GM12864 (cell line): ENCODE measurements around the gene FBXW12.

Experiments
- DNase-seq: peaks from one replicate; pipeline ENCODE4 v3.0.0-alpha.2; 2011; ENCODE audit warnings: low read depth
- H3K4me3 ChIP-seq: 2 replicates; pipeline ENCODE4 v1.5.1; 2011; ENCODE audit warnings: mild to moderate bottlenecking, low read depth, low read length, control low read depth
- CTCF ChIP-seq: IDR thresholded peaks from 2 replicates; pipeline ENCODE4 v1.5.1; 2011; ENCODE audit warnings: low read depth, mild to moderate bottlenecking, moderate library complexity, low read length, control low read depth, inconsistent platforms; ENCODE audit errors: missing control alignments

Gene FBXW12

GRCh38 chr3:48436855-48437254, 64.8 kb downstream of the FBXW12 start:
- no peak overlapping the region for H3K4me3 ChIP-seq
- no peak for DNase-seq
- TF ChIP-seq CTCF, result no peak

GRCh38 chr3:48437812-48438211, 65.8 kb downstream of the FBXW12 start:
- TF ChIP-seq CTCF, result no peak
- no peak for DNase-seq
- H3K4me3 ChIP-seq, result no peak overlapping the region

- H3K4me3 ChIP-seq, result peak within 1 kb of the TSS; percentile 98
- DNase-seq, result peak; percentile 95
- TF ChIP-seq CTCF, result no peak
Measured at GRCh38 chr3:48439820-48440589, 68.0 kb downstream of the FBXW12 start, which contains the start of the genes CCDC51 and TMA7. TSS of gene CCDC51 (minus strand) at chr3:48440119. CDS start at chr3:48435128, 4,991 bp downstream. TSS of gene TMA7 (plus strand) at chr3:48440257. CDS start at chr3:48440297, 40 bp downstream.

- peak overlapping the region; percentile 98 for H3K4me3 ChIP-seq
- DNase-seq, result no peak
- TF ChIP-seq CTCF, result no peak
Measured at GRCh38 chr3:48440590-48440958, 68.6 kb downstream of the FBXW12 start.

- TF ChIP-seq CTCF, result no peak
- DNase-seq, result no peak
- no peak overlapping the region; the same call in 1 of the 2 replicates for H3K4me3 ChIP-seq
Measured at GRCh38 chr3:48441940-48442339, 69.9 kb downstream of the FBXW12 start.
